ENCODE results near the gene PPM1L.
"Not testable (repeated sequence)": the region's sequence is repeated elsewhere in the genome, so short reads cannot be mapped to it uniquely, and the experiment has no call there.

Gene PPM1L

DNA sequence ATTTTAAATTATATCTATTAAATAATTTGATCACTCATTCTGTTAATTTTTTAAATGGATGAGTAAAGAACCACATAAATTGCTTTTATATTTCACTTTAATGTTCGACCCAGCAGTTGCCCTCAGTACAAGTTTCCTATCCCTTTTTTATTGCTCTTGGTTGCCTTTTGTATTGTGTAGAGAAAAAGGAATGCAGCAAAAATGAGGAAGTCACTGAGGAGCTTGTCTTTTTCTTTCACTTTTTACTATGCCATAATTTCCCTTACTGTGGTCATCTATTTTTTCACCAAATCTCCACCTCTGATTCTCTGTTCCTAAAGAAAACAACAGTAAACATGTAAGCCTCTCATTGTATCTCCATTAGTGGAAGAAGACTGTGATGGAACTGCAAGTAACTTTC lies 226.5 kb downstream of the PPM1L start:
- DNase-seq (ENCODE audit: low read depth, low spot score) = no peak

DNA sequence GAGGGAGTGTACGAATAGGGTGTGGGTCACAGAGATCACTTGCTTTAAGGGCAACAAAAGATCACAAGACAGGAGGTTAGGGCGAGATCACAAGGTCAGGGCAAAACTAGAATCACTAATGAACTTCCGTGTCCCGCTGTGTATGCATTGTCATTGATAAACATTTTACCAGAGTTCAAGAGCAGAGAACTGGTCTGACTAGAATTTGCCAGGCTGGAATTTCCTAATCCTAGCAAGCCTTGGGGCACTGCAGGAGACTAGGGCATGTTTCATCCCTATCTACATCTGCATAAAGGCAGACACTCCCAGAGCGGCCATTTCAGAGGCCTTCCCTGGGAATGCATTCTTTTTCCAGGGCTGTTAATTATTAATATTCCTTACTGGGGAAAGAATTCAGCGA lies 227.9 kb downstream of the PPM1L start:
- DNase-seq (ENCODE audit: low read depth, low spot score) = not testable (repeated sequence)

DNA sequence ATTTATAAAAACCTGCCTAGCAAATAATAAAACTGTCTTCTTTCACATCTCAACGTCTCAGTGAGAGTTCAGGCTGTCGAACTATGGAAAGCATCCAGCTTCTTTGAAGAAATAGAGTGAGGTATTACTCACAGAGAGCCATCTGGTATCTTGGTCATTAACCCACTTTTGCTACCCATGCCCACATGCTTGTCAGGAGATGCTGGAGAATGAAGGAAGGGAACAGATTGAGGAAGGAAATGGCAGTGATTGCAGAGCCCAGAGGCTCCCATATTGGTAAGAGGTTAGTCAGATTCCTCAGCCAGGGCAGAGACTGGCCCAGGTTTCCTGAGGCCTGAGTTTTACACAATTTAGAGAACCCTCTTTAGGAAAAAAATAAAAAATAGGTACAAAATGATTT lies 230.0 kb downstream of the PPM1L start:
- no peak for DNase-seq (ENCODE audit: low read depth, low spot score)

DNA sequence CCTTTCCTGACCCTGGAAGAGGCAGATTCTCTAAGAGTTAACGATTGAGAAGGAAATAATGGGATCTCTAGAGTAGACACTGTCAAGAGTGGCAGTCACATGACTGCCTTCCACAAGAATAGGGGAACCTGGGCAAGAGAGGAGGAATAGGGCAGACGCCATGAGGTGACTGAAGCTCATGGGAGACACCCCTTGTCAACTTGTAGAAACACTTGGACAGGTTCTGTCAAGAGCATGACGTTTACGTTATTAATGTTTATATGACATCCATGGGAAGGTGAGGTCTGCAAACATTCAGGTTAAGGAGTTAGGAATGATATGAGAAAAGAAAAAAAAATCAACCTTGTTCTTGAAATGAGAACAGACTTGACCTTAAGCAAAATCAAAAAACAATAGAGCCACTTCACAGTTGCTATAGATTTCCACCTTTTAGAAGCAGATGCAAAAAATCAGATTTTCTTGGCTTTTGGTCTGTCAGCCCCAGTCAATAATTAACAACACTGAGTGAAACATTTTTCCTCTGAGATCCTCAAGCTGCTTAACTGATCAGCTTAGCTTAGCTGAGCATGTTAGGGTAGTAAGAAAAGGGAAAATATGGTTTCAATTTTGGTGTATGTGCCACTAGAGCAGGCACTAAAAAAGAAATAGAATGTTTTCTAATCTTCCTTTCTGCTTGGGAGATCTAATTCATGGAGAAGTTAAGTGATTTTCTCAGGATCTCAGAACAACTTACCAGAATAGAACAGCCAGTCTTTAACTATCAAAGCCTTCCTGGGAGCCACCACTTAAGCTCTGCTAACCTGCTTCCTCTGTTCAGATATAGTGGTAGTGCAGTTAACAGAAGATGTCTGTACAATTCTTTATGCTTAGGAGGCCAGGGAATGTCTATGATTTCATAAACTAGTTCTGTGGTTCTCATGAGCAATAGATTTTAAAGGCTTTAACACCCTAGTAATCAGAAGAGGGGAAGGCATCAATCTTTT lies 232.2 kb downstream of the PPM1L start:
- DNase-seq (ENCODE audit: low read depth, low spot score) = no peak

DNA sequence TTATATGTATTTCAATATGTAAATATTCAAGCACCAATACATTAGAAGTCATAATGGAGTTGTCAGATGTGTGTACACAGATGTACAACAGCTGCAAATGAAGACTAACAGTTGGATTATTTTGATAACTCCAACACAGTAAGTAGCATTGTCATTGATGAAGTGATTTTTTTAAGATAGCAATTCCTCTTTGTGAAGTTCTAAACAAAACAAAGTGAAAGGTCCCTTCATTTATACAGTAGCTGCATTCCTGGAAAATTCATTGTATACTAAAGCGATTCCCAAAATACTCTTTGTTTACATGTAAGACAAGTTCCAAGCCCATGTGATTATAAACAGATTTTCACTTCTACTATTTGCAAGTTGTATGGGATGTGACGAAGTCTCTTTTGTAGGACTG lies 234.4 kb downstream of the PPM1L start:
- no peak for DNase-seq (ENCODE audit: low read depth, low spot score)

DNA sequence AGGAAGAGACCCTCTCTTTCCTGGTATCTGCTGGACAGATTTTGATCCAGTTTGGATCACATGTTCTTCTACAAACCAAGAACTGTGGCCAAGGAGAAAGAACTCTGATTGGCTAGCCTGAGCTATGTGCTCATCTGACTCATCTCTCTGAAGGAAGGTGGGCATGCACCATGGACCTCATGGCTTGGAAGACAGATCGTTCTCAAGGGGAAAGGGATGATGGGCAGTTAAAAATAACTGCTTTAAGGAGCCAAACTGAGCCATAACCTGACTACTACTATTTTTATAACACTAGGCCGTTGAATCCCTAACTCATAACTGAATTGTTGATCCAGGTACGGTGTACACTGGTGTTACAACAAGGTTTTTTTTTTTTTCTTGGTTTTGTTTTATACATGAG lies 236.7 kb downstream of the PPM1L start:
- no peak for DNase-seq (ENCODE audit: low read depth, low spot score)

DNA sequence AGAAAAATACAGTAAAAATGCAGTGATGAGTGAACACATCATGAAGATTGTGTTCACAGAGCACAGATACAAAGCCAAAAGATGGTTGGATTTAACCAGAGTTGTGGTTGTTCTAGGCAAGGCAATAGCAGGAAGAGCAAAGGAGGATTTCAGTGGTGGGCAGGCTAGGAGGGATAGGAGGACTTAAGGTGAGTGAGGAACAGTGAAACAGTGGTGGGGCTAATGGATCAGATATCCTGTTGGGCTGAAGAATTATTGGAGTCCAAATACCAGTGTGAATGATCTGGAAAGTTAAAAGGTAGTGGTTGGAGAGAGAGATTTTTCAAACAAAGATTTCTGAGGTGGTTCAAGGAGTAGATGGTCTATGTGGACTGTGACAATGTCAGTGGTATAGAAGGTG lies 240.8 kb downstream of the PPM1L start:
- DNase-seq (ENCODE audit: low read depth, low spot score) = no peak

DNA sequence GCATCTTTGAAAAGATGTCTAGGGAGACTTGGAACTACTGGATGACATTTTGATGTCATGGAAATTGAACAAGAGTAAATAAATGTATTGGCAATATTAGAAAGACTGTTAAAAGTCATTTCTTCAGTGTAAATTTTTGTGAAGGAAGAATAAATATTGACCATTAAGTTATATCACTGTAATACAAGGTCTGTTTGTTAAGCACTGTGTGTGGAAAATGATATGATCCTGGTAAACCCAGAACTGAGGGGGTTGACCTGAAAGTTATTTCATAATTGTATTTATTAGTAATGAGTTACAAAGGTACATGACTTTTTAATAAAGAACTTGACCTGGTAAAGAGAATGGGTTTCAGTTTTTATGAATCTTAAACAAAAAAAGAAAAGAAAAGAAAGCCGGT lies 242.6 kb downstream of the PPM1L start:
- DNase-seq (ENCODE audit: low read depth, low spot score) = no peak

DNA sequence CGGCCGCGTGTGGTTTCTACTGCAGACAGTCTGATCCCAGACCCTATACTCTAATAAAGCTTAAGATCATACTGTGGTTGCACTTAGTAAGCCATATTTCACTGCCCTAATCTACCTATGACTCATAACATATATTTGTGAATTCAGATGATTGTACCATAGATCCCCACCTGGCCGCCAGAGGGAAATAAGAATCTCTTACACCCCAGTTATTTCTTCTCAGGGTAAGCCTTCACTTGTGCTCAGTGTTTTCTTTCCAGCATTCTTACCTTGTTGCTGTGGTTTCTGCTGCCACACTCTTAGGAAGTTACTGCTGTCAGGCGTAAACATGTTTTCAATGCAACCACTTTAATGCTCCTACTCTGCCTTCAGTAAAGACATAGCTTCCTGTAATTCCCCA lies 243.2 kb downstream of the PPM1L start:
- DNase-seq (ENCODE audit: low read depth, low spot score) = no peak

DNA sequence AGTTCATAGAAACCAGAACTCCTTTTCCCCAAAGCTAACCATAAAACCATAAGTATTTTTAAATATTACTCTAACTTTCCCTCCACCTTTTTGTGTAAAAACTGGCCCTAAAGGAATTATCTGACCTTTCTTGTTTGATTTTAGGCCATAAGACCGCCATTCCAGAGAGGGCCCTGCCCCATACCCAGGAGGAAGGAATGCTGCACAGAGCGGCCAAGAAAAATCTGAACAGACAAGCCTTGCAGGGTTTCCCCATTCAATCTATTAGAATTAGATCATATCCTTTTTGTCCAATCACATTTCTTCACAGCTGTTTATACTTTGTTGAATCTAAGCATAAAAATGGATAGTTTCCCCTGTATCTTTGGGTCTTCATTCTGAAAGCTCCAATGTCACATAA lies 252.1 kb downstream of the PPM1L start:
- DNase-seq (ENCODE audit: low read depth, low spot score) = no peak

DNA sequence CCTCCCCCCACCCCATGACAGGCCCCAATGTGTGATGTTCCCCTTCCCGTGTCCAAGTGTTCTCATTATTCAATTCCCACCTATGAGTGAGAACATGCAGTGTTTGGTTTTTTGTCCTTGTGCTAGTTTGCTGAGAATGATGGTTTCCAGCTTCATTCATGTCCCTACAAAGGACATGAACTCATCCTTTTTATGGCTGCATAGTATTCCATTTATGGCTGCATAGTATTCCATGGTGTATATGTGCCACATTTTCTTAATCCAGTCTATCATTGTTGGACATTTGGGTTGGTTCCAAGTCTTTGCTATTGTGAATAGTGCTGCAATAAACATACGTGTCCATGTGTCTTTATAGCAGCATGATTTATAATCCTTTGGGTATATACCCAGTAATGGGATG lies 254.1 kb downstream of the PPM1L start:
- not testable (repeated sequence) for DNase-seq (ENCODE audit: low read depth, low spot score)

DNA sequence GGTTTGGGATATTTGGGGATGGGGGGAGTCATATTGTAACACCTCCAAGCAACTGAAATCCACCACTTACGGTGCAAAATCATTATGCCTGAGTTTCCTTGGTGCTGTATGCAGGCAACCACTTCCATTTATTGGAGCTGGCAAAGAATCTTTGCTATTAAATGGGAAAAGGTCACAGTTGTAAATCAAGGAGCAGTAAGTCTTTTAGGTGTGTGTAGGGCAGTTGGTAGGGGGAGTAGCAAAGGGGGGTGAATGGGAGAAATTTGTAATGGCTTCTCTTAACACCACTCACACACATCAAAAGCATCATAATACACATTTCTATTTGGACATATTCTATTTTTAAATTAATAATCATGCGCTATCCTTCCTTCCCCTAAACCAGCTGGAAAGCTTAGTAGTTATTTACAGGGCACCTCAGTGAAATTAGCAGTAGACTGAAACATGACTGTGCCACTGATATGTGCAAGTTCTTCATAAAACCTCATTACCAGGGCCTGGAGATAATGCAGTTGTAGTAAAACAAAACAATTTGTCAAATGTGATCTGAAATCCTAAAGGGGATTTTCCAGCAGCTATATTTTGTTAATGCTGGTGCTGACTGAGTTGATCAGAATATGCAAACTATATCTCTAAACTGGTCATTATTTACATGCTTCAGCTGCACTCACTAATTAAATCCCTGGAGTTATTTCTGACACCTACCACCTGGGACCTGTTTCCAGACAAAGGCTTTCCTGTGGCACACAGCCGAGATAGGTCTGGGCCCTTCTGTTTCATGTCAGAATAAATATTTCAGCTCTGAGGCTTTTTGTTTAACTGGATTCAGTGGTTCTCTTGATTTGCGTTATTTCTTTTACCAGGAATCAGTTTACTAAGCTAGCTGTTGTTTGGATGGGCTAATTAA lies 259.1 kb downstream of the PPM1L start:
- no peak for DNase-seq (ENCODE audit: low read depth, low spot score)

DNA sequence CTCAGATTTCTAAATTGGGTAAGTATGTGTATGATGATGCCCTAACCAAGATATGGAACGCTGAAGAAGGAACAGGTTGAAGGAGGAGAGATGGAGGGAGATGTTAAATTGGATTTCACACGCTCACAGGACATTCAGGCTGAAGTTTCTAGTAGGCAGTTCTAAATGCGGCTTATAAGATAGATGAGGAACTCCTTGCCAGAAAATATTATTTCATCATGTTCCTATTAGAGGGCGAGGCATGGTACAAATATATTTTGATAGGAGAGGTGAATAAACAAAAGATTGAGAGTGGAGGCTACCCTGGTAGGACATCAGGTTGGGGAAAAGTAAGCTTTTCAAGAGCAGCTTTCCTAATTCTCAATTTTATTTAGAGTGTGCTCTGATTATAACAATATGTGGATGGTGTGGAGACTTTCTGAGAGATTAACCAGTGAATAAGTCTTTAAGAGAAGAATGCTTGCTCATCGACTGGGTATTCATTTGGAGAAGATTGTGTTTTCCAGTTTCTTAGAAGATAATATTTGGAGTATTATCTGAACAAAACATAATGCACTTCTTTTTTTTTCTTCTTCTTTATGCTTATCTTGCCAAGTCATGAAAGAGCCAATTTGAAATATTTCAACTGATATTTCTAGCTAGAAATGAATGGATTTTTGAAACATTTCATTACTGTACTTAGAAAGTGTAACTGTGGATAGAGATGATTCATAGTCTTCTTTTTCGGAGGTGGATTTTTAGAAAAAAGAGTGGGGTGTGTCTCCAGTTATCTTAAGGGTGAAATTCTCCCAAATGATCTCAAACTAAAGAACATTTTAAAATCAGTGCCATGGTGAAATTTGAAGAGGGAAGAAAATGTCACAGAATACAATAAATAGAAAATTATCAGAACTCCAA lies 260.6 kb downstream of the PPM1L start:
- no peak for DNase-seq (ENCODE audit: low read depth, low spot score)

DNA sequence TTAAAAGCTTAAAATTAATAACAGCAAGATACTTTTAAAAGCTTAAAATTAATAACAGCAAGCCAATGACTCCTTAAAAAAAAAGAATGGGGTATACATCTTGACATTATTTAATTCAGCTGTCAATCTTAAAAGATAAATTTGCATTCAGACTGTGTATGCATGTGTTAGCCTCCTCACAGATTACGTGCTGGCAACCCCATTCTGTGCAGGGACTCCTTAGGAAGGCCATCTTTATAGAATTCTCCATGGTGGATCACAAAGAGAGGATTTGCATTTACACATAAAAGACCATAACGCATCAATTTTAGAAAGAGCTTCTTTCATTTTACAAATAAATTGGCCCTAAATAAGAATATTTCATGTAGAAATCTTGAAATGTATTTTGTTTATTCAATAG lies 261.9 kb downstream of the PPM1L start:
- no peak for DNase-seq (ENCODE audit: low read depth, low spot score)

DNA sequence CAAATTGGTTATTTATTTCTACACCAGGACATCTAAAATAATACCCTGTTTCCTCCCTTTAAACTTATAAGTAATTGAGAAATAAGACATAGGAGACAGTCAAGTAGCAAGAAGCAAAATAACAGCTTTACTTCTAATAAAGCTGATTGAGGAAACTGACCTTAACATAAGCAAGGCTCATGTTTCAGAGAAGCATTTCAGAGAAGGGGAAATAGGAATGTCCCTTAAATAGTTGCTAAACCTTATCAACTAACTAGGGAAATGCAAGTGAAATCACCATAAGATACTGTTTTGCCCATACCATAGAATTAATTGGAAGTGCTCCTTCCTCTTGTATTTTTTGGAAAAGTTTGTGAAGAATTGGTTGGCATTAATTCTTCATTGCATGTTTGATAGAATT lies 264.2 kb downstream of the PPM1L start:
- DNase-seq (ENCODE audit: low read depth, low spot score) = no peak

DNA sequence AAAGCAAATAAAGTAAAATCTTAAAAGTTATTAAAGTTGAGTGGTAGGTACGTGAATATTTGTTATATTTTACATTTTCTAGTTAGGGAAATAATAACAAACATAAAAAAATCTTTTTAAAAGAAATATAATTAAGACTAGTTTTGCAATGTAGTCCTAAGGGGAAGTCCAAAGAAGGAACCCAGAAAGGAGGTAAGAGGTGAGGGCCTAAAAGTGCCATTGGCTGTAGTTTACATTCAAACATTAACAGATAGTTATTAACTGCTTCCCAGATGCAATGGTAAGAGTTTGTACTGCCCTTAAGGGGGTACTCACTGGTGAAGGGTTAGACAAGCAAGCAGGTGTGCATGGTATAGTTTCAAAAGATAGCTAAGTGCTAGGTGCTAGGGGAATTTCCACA lies 269.9 kb downstream of the PPM1L start:
- no peak for DNase-seq (ENCODE audit: low read depth, low spot score)

DNA sequence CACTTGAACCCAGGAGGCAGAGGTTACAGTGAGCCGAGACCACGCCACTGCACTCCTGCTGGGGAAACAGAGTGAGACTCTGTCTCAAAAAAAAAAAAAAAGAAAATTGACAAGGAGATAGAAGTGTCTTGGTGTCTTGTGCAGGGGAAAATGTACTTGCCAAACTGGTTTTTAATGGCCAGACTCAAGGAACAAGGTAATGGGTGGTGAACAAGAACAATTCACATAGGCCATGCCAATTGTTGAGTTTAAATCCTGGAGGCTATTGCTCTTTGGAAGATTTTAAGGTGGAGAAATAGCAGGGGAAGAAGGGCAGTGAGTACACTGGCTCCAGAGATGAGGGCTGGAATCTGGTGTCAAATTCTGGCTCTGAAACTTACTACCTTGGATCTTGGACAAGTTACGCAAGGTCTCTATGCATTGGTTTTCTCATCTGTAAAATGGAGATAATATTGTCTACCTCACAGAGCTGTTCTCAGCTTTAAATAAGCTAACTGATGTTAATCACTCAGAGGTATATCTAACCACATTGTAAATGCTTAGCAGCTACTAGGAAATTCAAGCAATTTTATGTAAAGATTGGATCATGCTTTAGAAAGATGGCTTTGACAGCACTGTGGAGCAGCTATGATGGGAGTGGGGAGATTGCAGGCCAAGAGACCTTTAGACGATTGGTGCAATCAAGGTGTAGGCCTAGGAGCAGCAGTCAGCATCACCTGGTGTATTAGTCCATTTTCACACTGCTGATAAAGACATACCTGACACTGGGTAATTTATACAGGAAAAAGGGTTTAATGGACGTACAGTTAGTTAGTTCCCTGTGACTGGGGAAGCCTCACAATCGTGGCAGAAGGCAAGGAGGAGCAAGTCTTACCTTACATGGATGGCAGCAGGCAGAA lies 270.8 kb downstream of the PPM1L start:
- no peak for DNase-seq (ENCODE audit: low read depth, low spot score)

DNA sequence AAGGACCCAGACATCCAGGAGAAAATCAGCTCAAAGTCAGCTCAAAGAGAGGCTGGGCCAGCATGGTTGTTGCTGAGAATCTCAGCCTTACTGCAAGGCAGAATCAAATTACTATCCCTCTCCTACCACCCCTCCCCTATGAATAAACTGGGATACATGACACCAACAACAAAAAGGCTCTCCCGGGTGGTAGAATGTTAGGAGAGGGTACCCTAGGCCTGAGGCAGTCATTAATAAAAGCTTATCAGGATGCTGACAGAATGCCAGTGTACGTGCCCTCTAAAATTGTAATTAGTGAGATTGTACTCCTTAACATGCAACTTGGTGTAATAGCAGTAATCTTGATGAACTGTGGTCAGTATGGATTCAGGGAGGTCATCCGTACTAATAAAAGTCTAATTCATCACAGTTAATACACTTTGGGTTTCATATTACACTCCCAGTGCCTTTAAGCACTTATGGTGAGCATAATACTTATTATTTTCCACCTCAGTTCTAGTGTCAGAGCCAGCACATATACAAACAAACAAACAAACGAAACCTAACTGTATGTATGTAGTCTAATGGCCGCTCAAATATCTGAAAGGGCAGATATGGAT lies 272.6 kb downstream of the PPM1L start:
- no peak for DNase-seq (ENCODE audit: low read depth, low spot score)

DNA sequence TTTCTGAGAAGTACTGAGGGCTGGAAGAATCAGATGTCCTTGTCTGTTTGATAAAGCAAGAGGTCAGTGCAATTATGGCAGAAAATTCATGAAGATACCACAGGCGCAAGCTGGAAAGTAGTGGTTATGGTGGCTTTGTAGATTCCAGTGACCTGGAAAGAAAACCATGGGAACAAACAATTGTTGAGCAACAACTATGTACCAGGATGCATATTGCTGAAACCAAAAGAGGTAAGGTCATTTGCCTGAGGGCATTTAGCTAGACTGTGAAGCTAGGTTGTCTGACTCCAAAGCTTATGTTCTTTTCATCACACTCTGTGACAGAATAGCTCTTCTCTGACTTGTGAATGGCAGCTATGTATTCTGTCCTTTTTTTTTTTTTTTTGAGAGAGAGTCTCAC lies 275.1 kb downstream of the PPM1L start:
- no peak for DNase-seq (ENCODE audit: low read depth, low spot score)

DNA sequence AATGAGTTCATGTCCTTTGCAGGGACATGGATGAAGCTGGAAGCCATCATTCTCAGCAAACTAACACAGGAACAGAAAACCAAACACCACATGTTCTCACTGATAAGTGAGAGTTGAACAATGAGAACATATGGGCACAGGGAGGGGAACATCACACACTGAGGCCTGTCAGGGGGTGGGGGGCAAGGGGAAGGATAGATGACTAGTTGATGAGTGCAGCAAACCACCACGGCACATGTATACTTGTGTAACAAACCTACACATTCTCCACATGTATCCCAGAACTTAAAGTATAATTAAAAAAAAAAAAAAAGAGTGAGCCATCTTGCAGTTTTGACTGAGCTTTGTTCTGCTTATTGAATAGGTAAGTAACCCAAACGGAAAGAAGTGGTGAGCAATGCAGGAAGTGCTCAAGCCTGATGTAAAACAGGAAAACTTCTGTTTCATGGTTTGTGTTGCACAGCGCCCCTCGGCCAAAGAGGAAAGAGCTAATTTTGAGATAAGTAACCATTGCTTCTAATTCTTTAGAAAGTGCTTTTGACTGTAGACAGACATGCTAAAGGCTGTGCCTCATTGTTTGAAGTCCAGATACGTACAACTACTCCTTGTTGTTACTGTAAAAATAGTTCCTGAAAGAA lies 279.0 kb downstream of the PPM1L start:
- DNase-seq (ENCODE audit: low read depth, low spot score) = not testable (repeated sequence)
